H1 (cell line): ENCODE data around the gene DNAJB5. TPM values are rescaled to one million over a fixed set of nuclear protein-coding genes. Genes with fewer than 3 reads are reported as not detected.

Experiments
- CTCF ChIA-PET: fragments of 300-600 bp; sonication (Branson Sonifier 250); formaldehyde crosslinking; loops from one replicate; lab custom pipeline; 2021; ENCODE audit not compliant: partially characterized antibody; lab: Charles Lee
- POLR2A ChIA-PET: fragments of 300-600 bp; sonication (Branson Sonifier 250); formaldehyde crosslinking; loops from one replicate; lab custom pipeline; 2021; ENCODE audit warnings: inconsistent platforms; ENCODE audit not compliant: partially characterized antibody; lab: Charles Lee
- DNase-seq, 2 experiments: peaks; one replicate each; pipeline versions ENCODE4 v3.0.0 to v3.0.0-alpha.2; 2010 to 2022; ENCODE audit warnings: low spot score in 2 of 2, low read depth in 1 of 2, mixed read lengths in 1 of 2
- FAIRE-seq: peaks from 2 replicates; lab custom pipeline; 2011; peaks lifted over from hg19 to GRCh38; lab: Jason Lieb, UNC
- H2AFZ ChIP-seq: 2 replicates; pipeline ENCODE4 v1.8.1; 2012; ENCODE audit warnings: low read length, inconsistent platforms
- H2AK5ac ChIP-seq: 2 replicates; pipeline ENCODE4 v1.6.1; 2013; ENCODE audit warnings: low read depth, low read length
- H2BK120ac ChIP-seq: replicated peaks from 2 replicates; pipeline ENCODE3; 2013; ENCODE audit warnings: low read depth, low read length, inconsistent platforms
- H2BK12ac ChIP-seq: 2 replicates; pipeline ENCODE4 v1.6.1; 2013; ENCODE audit warnings: low read depth, low read length
- H2BK15ac ChIP-seq: 2 replicates; pipeline ENCODE4 v1.6.1; 2013; ENCODE audit warnings: low read length
- H2BK20ac ChIP-seq: 2 replicates; pipeline ENCODE4 v1.6.1; 2013; ENCODE audit warnings: low read length
- H2BK5ac ChIP-seq: 2 replicates; pipeline ENCODE4 v1.6.1; 2013; ENCODE audit warnings: low read depth, low read length
- H3K14ac ChIP-seq: 2 replicates; pipeline ENCODE4 v1.6.1; 2013; ENCODE audit warnings: inconsistent platforms; ENCODE audit not compliant: insufficient read length
- H3K18ac ChIP-seq: 2 replicates; pipeline ENCODE4 v1.6.1; 2013; ENCODE audit warnings: low read length; ENCODE audit errors: extremely low read depth
- H3K23ac ChIP-seq: 2 replicates; pipeline ENCODE4 v1.6.1; 2013; ENCODE audit warnings: inconsistent platforms; ENCODE audit not compliant: insufficient read length
- H3K23me2 ChIP-seq: 2 replicates; pipeline ENCODE4 v1.6.1; 2013; ENCODE audit warnings: low read depth, low read length
- H3K27ac ChIP-seq: 2 replicates; pipeline ENCODE4 v1.6.1; 2011; ENCODE audit warnings: low read depth, low read length, inconsistent platforms
- H3K27me3 ChIP-seq, 4 experiments: replicated peaks in 1 of 4; 1 replicate in 1 of 4; 2 replicates in 3 of 4; pipeline versions ENCODE4 v1.6.1 to v1.8.1; 2011 to 2013; ENCODE audit warnings: low read length in 3 of 4, mild to moderate bottlenecking in 3 of 4, inconsistent platforms in 2 of 4, mixed read lengths in 2 of 4, moderate library complexity in 1 of 4; ENCODE audit not compliant: control insufficient read depth in 3 of 4, insufficient read depth in 3 of 4; ENCODE audit errors: extremely low read depth in 1 of 4
- H3K36me3 ChIP-seq, 4 experiments: 2 replicates each; pipeline versions ENCODE4 v1.6.1 to v1.8.1; 2011 to 2013; ENCODE audit warnings: mild to moderate bottlenecking in 4 of 4, low read length in 3 of 4, moderate library complexity in 2 of 4, control low read depth in 1 of 4, inconsistent platforms in 1 of 4; ENCODE audit not compliant: insufficient read depth in 4 of 4, control insufficient read depth in 2 of 4
- H3K4ac ChIP-seq: replicated peaks from 2 replicates; pipeline ENCODE3; 2013; ENCODE audit warnings: low read length, low read depth, mixed read lengths, inconsistent platforms; ENCODE audit not compliant: insufficient read length
- H3K4me1 ChIP-seq, 4 experiments: replicated peaks in 1 of 4; 1 replicate in 1 of 4; 2 replicates in 3 of 4; pipeline versions ENCODE4 v1.6.1 to v1.8.1; 2011 to 2013; ENCODE audit warnings: low read length in 3 of 4, inconsistent platforms in 2 of 4, mixed read lengths in 1 of 4; ENCODE audit not compliant: insufficient read depth in 4 of 4, control insufficient read depth in 3 of 4
- H3K4me2 ChIP-seq, 2 experiments: 2 replicates each; pipeline versions ENCODE4 v1.6.1 to v1.8.1; 2011 to 2013; ENCODE audit warnings: low read depth in 2 of 2, low read length in 2 of 2, control low read depth in 1 of 2, inconsistent platforms in 1 of 2, mild to moderate bottlenecking in 1 of 2; ENCODE audit not compliant: insufficient read depth in 1 of 2
- H3K4me3 ChIP-seq, 4 experiments: fragments of 200-600, 300-600 bp in 1 of 4; sonication (generic), shearing (Covaris generic), sonication (Bioruptor Twin) in 1 of 4; 2 replicates each; pipeline versions ENCODE4 v1.5.1 to v1.8.1; 2011 to 2016; ENCODE audit warnings: low read length in 4 of 4, low read depth in 3 of 4, control low read depth in 2 of 4, inconsistent platforms in 2 of 4, mild to moderate bottlenecking in 2 of 4, mixed read lengths in 1 of 4, moderate library complexity in 1 of 4; ENCODE audit not compliant: insufficient read depth in 2 of 4; ENCODE audit errors: extremely low read depth in 1 of 4
- H3K56ac ChIP-seq: replicated peaks from 2 replicates; pipeline ENCODE3; 2013; ENCODE audit warnings: low read depth, mild to moderate bottlenecking, mixed read lengths, low read length, inconsistent platforms; ENCODE audit not compliant: insufficient read length
- H3K79me1 ChIP-seq: 2 replicates; pipeline ENCODE4 v1.6.1; 2013; ENCODE audit warnings: low read depth, low read length, control low read depth
- H3K79me2 ChIP-seq, 2 experiments: 2 replicates each; pipeline versions ENCODE4 v1.6.1 to v1.8.1; 2012 to 2013; ENCODE audit warnings: low read length in 2 of 2, mild to moderate bottlenecking in 2 of 2, inconsistent platforms in 1 of 2; ENCODE audit not compliant: insufficient read depth in 2 of 2, control insufficient read depth in 1 of 2
- H3K9ac ChIP-seq, 4 experiments: replicated peaks in 1 of 4; 1 replicate in 1 of 4; 2 replicates in 3 of 4; pipeline versions ENCODE4 v1.6.1 to v1.8.1; 2011 to 2013; ENCODE audit warnings: low read depth in 3 of 4, low read length in 3 of 4, control low read depth in 2 of 4, mild to moderate bottlenecking in 2 of 4, moderate library complexity in 2 of 4, inconsistent platforms in 1 of 4; ENCODE audit errors: extremely low read depth in 1 of 4
- H3K9me3 ChIP-seq, 2 experiments: 2 replicates each; pipeline versions ENCODE4 v1.6.1 to v1.8.1; 2012 to 2013; ENCODE audit warnings: mild to moderate bottlenecking in 2 of 2, moderate library complexity in 2 of 2, control low read depth in 1 of 2, inconsistent platforms in 1 of 2, low read depth in 1 of 2, low read length in 1 of 2, mixed read lengths in 1 of 2; ENCODE audit not compliant: insufficient read depth in 2 of 2
- H4K20me1 ChIP-seq, 2 experiments: replicated peaks in 1 of 2; 2 replicates each; pipeline versions ENCODE3 to v1.8.1; 2011 to 2013; ENCODE audit warnings: inconsistent platforms in 2 of 2, low read length in 2 of 2, mild to moderate bottlenecking in 1 of 2; ENCODE audit not compliant: insufficient read depth in 2 of 2, control insufficient read depth in 1 of 2
- H4K5ac ChIP-seq: 2 replicates; pipeline ENCODE4 v1.6.1; 2013; ENCODE audit warnings: low read length, low read depth, mixed read lengths, inconsistent platforms; ENCODE audit not compliant: insufficient read length
- H4K8ac ChIP-seq: 2 replicates; pipeline ENCODE4 v1.8.0; 2013; ENCODE audit warnings: mild to moderate bottlenecking, moderate library complexity, low read length, inconsistent platforms; ENCODE audit not compliant: insufficient read depth; ENCODE audit errors: extremely low read depth
- H4K91ac ChIP-seq: replicated peaks from 2 replicates; pipeline ENCODE3; 2013; ENCODE audit warnings: low read length, mixed read lengths, inconsistent platforms; ENCODE audit not compliant: insufficient read length
- CHD2 ChIP-seq: IDR thresholded peaks from 2 replicates; pipeline ENCODE4 v1.6.1; 2012; ENCODE audit warnings: low read length, improper control_type of control experiment
- EGR1 ChIP-seq: IDR thresholded peaks from 2 replicates; pipeline ENCODE4 v1.6.1; 2011; ENCODE audit warnings: low read depth, low read length, borderline replicate concordance
- NRF1 ChIP-seq: IDR thresholded peaks from 2 replicates; pipeline ENCODE4 v1.6.1; 2011; ENCODE audit warnings: mild to moderate bottlenecking, low read depth, low read length, improper control_type of control experiment
- SIN3A ChIP-seq, 2 experiments: IDR thresholded peaks in 1 of 2; conservative IDR thresholded peaks in 1 of 2; 2 replicates each; pipeline ENCODE4 v1.6.1; 2011 to 2012; ENCODE audit warnings: low read length in 2 of 2, improper control_type of control experiment in 1 of 2, low read depth in 1 of 2, mild to moderate bottlenecking in 1 of 2
- SIRT6 ChIP-seq: IDR thresholded peaks from one replicate; pipeline ENCODE4 v1.7.1; 2012; ENCODE audit warnings: low read length, inconsistent platforms
- SP1 ChIP-seq: IDR thresholded peaks from 2 replicates; pipeline ENCODE4 v1.6.1; 2011; ENCODE audit warnings: low read depth, low read length
- TBP ChIP-seq: IDR thresholded peaks from 2 replicates; pipeline ENCODE4 v1.6.1; 2011; ENCODE audit warnings: low read depth, low read length, improper control_type of control experiment
- YY1 ChIP-seq: IDR thresholded peaks from 2 replicates; pipeline ENCODE4 v1.6.1; 2011; ENCODE audit warnings: low read depth, mild to moderate bottlenecking, low read length
- ZNF274 ChIP-seq: IDR thresholded peaks from 2 replicates; pipeline ENCODE4 v1.7.0; 2012; ENCODE audit warnings: low read length, borderline replicate concordance; ENCODE audit errors: extremely low read depth
- WGBS, 2 experiments: shearing (Covaris generic) in 1 of 2; methylation state at CpG; one replicate each; pipeline versions ENCODE4 v1.1.6 to v1.1.7; 2013 to 2015; ENCODE audit warnings: low lambda C conversion rate in 2 of 2, mixed read lengths in 2 of 2, inconsistent platforms in 1 of 2, low coverage in 1 of 2, missing lambda C conversion rate in 1 of 2; ENCODE audit not compliant: insufficient replicate concordance in 2 of 2, insufficient coverage in 1 of 2, insufficient read length in 1 of 2; ENCODE audit errors: extremely low coverage in 1 of 2, missing lambda C conversion rate in 1 of 2; 5-methylcytosine and 5-hydroxymethylcytosine counted together
- polyA plus RNA-seq, 7 experiments: library from polyadenylated mRNA; depleted of rRNA in 3 of 7; stranded (reverse) in 5 of 7; unstranded in 2 of 7; fragments of >200 nt in 5 of 7; fragments of 200-250 nt in 2 of 7; gene quantifications; 1 replicate in 5 of 7; 2 replicates in 1 of 7; 4 replicates in 1 of 7; pipeline versions ENCODE4 v1.2.1 to v1.2.3, GENCODE V29; 2011 to 2013; ENCODE audit warnings: missing spikeins in 2 of 7, mixed read lengths in 2 of 7
- total RNA-seq: library from RNA; stranded (reverse); fragmentation: NEBNext Ultra II Directional; extraction: Animal tissue kit (Norgen Biotek cat#: 25700); gene quantifications from 2 replicates; pipeline ENCODE4 v1.2.1, GENCODE V29; 2021
- TF ChIP-seq, protein P1 (sequence below): IDR thresholded peaks from 2 replicates; pipeline ENCODE4 v1.6.1; 2012; ENCODE audit warnings: low read length, inconsistent platforms

DNAJB5 gene
- total and polyA plus RNA-seq, 2 of the 8 experiments (the other 6 are each of a cell fraction or from before 2014, with no cell fraction given) = 25.0 to 34.1 TPM

DNA sequence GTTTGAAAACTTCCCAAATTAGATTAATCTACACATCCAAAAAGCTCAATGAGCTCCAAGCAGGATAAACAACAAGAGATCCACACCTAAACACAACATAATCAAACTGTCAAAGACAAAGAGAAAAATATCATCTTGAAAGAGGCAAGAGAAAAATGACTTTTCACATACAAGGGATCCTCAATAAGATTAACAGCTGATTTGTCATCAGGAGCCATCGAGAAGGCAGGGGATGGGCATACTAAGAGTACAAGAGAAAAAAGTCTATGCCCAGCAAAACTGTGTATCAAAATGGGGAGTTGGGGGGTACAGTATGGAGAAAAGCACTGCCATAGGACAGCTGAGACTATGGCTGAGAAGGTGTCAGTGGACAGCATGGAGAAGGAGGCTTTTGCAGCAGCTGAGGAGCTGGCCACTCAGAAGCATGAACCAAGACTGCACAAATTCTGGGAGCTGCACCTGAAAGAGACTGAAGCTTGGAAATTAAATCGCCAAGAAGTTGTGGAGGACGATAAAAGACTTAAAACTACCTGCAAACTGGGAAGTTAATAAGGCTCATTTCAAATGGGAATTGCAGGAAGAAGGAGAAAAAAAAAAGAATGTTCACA is 20.9 kb downstream of the DNAJB5 start:
- Histone ChIP-seq H3K56ac (no peak overlapping the region), H3K27me3 (no peaks in the 10 kb centered on the region), H2BK12ac (no peak overlapping the region), H4K20me1 (no peaks in the 10 kb centered on the region), H3K23ac (no peak overlapping the region), H3K27ac (no peak overlapping the region), H3K9me3 (peaks cover 5 to 12% of the 10 kb centered on the region in 2 experiments; a peak in 3 of 4 replicates), H3K36me3 (peaks cover 0 to 4% (median 0%) of the 10 kb centered on the region in 4 experiments; a peak in 1 of 8 replicates), H3K4ac (no peak overlapping the region), H2BK5ac (no peak overlapping the region), H3K9ac (no peak overlapping the region), H3K79me2 (no peaks in the 10 kb centered on the region), H2BK120ac (no peak overlapping the region), H2BK20ac (no peak overlapping the region), H4K91ac (no peak overlapping the region), H3K14ac (no peak overlapping the region), H3K4me1 (0 out of 7 replicates have a peak, but pooled peaks cover 0 to 2% (median 0%) of the 10 kb centered on the region in 4 experiments), H2AFZ (no peak overlapping the region), H3K18ac (no peak overlapping the region), H3K79me1 (no peaks in the 10 kb centered on the region), H2BK15ac (no peak overlapping the region), H4K5ac (no peak overlapping the region), H4K8ac (no peak overlapping the region), H3K4me3 (no peak overlapping the region), H2AK5ac (no peak overlapping the region), H3K4me2 (no peak overlapping the region), H3K23me2 (no peaks in the 10 kb centered on the region)
- 86% methylated on average over 3 of the region's 3 CpGs; no CpG with 5 or more reads in 1 of the 2 experiments for WGBS, 2 experiments
- DNase-seq (no peak), FAIRE-seq (no peak)
- ChIA-PET CTCF (interaction anchor here (0.6 to 4.5 kb wide), 7 partner anchors 9 to 376 kb away, joined by 3 to 11 read pairs (median 4); no protein-coding TSS in a partner anchor), POLR2A (interaction anchor here (0.8 to 1.7 kb wide), 4 partner anchors 10 to 40 kb away, joined by 3 to 4 read pairs (median 3); no protein-coding TSS in a partner anchor)
- no peak for TF ChIP-seq YY1
- TF ChIP-seq SIRT6 = no peak
- TF ChIP-seq, protein P1, sequence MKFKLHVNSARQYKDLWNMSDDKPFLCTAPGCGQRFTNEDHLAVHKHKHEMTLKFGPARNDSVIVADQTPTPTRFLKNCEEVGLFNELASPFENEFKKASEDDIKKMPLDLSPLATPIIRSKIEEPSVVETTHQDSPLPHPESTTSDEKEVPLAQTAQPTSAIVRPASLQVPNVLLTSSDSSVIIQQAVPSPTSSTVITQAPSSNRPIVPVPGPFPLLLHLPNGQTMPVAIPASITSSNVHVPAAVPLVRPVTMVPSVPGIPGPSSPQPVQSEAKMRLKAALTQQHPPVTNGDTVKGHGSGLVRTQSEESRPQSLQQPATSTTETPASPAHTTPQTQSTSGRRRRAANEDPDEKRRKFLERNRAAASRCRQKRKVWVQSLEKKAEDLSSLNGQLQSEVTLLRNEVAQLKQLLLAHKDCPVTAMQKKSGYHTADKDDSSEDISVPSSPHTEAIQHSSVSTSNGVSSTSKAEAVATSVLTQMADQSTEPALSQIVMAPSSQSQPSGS = no peak
- no peak for TF ChIP-seq TBP
- TF ChIP-seq ZNF274 = no peak
- TF ChIP-seq NRF1 = no peak
- TF ChIP-seq EGR1 = no peak
- TF ChIP-seq SIN3A (conservative IDR thresholded peaks at IDR 0.05 in 1 of 2, IDR thresholded peaks at IDR 0.05 in 1 of 2; ENCODE audit: low read depth in 1 of 2, low read length in 2 of 2) = no peak
- TF ChIP-seq CHD2 = no peak
- no peak for TF ChIP-seq SP1
